ENCODE results near the gene CRNKL1. TPM values are rescaled to one million over a fixed set of nuclear protein-coding genes. Genes with fewer than 3 reads are reported as not detected.

The CRNKL1 gene
- total and polyA plus RNA-seq, 2 of the 4 experiments (the other 2 are of a cell fraction): 7.4 to 20.1 TPM

DNA sequence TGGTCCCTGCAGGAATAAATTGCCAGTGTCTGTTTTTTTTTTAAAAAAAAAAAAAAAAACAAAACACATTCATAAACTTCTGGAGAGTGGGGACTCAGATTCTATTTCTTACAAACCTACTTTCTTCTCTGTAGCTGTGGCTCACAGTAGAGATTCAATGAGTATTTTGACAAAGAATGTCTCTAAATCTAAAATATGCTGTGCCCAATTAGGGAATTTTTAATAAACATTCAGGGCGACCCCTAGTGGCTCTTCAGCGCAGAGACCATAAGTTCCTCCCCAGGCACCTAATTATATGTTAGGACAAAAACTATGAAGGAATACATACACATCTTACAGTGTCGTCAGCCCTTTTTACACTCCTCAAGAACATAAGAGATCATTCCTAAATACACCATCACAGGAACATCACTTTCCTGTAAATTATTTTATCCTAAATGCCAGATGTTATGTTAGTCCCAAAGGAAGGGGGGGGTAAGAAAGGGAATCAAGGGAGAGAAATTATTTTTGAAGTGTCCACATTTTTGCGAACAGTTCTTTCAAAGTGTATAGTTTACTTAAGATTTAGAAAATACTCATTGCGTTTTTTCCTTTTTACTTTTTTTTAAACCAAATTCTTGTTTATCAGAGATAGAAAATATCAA lies 56.9 kb downstream of the CRNKL1 start:
- ATAC-seq (ENCODE audit: low read depth) (peak; percentile 21), DNase-seq (peak; percentile 64)
- peak overlapping the region; percentile 99 for H2BK5ac ChIP-seq (ENCODE audit: low read depth, low read length, poor library complexity, severe bottlenecking)
- peaks cover 28% of the 10 kb centered on the region for H3K4me1 ChIP-seq (ENCODE audit: control insufficient read depth, insufficient read depth, low read length)
- H3K9ac ChIP-seq (ENCODE audit: low read depth, low read length): no peak overlapping the region
- H3K18ac ChIP-seq (ENCODE audit: low read depth, low read length): no peak overlapping the region
- peak overlapping the region; percentile 93 for H3K4ac ChIP-seq (ENCODE audit: low read depth, low read length)
- H2AFZ ChIP-seq (replicated peaks; ENCODE audit: low read length, poor library complexity): no peak overlapping the region
- no peaks in the 10 kb centered on the region for H3K27me3 ChIP-seq (ENCODE audit: control insufficient read depth, insufficient read depth, low read length)
- WGBS, 2 experiments (ENCODE audit: extremely low coverage in 2 of 2, insufficient read length in 1 of 2): no CpG with 5 or more reads among the region's 5 CpGs
- in situ Hi-C loops (cut with MboI; ENCODE audit: low sequenced_read_pairs): loop anchor here (5.0 kb wide), 1 partner anchor 303 kb away; no protein-coding TSS in a partner anchor
- H3K23ac ChIP-seq (ENCODE audit: low read depth, low read length): no peak overlapping the region
- H2BK20ac ChIP-seq (ENCODE audit: low read depth, low read length): no peak overlapping the region
- H3K4me3 ChIP-seq (ENCODE audit: insufficient read depth, low read depth, low read length): no peak overlapping the region
- peaks cover 9% of the 10 kb centered on the region; the same call in 1 of the 2 replicates for H3K9me1 ChIP-seq (ENCODE audit: insufficient read depth, low read length)
- H2AK9ac ChIP-seq (replicated peaks; ENCODE audit: low read depth, low read length, poor library complexity): no peak overlapping the region
- intact Hi-C loops (cut with micrococcal nuclease): loop anchor here (1.0 kb wide), 2 partner anchors 92 to 303 kb away; no protein-coding TSS in a partner anchor
- no peaks in the 10 kb centered on the region for H3K9me3 ChIP-seq (ENCODE audit: control insufficient read depth, insufficient read depth, low read length)
- POLR2A ChIA-PET (ENCODE audit: unreplicated experiment): no interaction called here
- no peak overlapping the region for H2AK5ac ChIP-seq (ENCODE audit: low read depth, low read length)
- H3K79me1 ChIP-seq (ENCODE audit: low read depth in 1 of 2, low read length in 2 of 2): peaks cover 39 to 68% of the 10 kb centered on the region in 2 experiments
- no peak overlapping the region; the same call in 2 of the 3 replicates for H2BK15ac ChIP-seq (ENCODE audit: low read depth, low read length)
- dilution Hi-C loops (cut with HindIII; ENCODE audit: low sequenced_read_pairs, unreplicated experiment): no loop called here
- no peak overlapping the region for H4K5ac ChIP-seq (ENCODE audit: low read depth, low read length)
- H3K14ac ChIP-seq (replicated peaks; ENCODE audit: low read depth, low read length): no peak overlapping the region
- no peak overlapping the region for H4K8ac ChIP-seq (ENCODE audit: low read depth in 2 of 2, low read length in 2 of 2)
- peak overlapping the region; percentile 79; the same call in 1 of the 2 replicates for H3K27ac ChIP-seq (ENCODE audit: insufficient read depth, low read length)
- peak overlapping the region; percentile 94; the same call in 1 of the 2 replicates for H2BK120ac ChIP-seq (ENCODE audit: low read depth, low read length)
- BruUV-seq (replicated peaks): no TSS peak
- peaks cover 51% of the 10 kb centered on the region for H4K20me1 ChIP-seq (ENCODE audit: insufficient read depth, low read length)
- H4K91ac ChIP-seq (ENCODE audit: insufficient read depth, low read depth, low read length): no peak overlapping the region; the same call in 1 of the 2 replicates
- H3K56ac ChIP-seq (ENCODE audit: extremely low read depth, insufficient read depth, low read length): no peak overlapping the region
- CTCF ChIA-PET: interaction anchor here (0.9 kb wide), 1 partner anchor 110 kb away, joined by 4 read pairs; no protein-coding TSS in a partner anchor
- TF ChIP-seq RAD21 (IDR thresholded peaks at IDR 0.05; ENCODE audit: low read length): peak; percentile 70
- TF ChIP-seq FOS (IDR thresholded peaks at IDR 0.05; ENCODE audit: low read depth, low read length): no peak
- TF ChIP-seq, protein P1, sequence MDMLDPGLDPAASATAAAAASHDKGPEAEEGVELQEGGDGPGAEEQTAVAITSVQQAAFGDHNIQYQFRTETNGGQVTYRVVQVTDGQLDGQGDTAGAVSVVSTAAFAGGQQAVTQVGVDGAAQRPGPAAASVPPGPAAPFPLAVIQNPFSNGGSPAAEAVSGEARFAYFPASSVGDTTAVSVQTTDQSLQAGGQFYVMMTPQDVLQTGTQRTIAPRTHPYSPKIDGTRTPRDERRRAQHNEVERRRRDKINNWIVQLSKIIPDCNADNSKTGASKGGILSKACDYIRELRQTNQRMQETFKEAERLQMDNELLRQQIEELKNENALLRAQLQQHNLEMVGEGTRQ (IDR thresholded peaks at IDR 0.05; ENCODE audit: low read depth, low read length): no peak
- no peak for TF ChIP-seq CHD1 (IDR thresholded peaks at IDR 0.05; ENCODE audit: low read depth, low read length)
- TF ChIP-seq RFX5 (IDR thresholded peaks at IDR 0.05; ENCODE audit: low read depth, low read length): no peak
- TF ChIP-seq SMC3 (IDR thresholded peaks at IDR 0.05; ENCODE audit: low read depth, low read length): peak; percentile 74
- no peak for TF ChIP-seq NFE2L2 (IDR thresholded peaks at IDR 0.05; ENCODE audit: low read depth, low read length)
- no peak for TF ChIP-seq MAFK (IDR thresholded peaks at IDR 0.05; ENCODE audit: low read depth, low read length)
- TF ChIP-seq, protein P2, sequence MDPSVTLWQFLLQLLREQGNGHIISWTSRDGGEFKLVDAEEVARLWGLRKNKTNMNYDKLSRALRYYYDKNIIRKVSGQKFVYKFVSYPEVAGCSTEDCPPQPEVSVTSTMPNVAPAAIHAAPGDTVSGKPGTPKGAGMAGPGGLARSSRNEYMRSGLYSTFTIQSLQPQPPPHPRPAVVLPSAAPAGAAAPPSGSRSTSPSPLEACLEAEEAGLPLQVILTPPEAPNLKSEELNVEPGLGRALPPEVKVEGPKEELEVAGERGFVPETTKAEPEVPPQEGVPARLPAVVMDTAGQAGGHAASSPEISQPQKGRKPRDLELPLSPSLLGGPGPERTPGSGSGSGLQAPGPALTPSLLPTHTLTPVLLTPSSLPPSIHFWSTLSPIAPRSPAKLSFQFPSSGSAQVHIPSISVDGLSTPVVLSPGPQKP (IDR thresholded peaks at IDR 0.05; ENCODE audit: borderline replicate concordance, low read depth, low read length): no peak
- TF ChIP-seq, protein P3, sequence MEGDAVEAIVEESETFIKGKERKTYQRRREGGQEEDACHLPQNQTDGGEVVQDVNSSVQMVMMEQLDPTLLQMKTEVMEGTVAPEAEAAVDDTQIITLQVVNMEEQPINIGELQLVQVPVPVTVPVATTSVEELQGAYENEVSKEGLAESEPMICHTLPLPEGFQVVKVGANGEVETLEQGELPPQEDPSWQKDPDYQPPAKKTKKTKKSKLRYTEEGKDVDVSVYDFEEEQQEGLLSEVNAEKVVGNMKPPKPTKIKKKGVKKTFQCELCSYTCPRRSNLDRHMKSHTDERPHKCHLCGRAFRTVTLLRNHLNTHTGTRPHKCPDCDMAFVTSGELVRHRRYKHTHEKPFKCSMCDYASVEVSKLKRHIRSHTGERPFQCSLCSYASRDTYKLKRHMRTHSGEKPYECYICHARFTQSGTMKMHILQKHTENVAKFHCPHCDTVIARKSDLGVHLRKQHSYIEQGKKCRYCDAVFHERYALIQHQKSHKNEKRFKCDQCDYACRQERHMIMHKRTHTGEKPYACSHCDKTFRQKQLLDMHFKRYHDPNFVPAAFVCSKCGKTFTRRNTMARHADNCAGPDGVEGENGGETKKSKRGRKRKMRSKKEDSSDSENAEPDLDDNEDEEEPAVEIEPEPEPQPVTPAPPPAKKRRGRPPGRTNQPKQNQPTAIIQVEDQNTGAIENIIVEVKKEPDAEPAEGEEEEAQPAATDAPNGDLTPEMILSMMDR (conservative IDR thresholded peaks at IDR 0.05; ENCODE audit: low read depth, low read length): peak; percentile 81
- no peak for TF ChIP-seq RCOR1 (IDR thresholded peaks at IDR 0.05; ENCODE audit: insufficient replicate concordance, low read length)
- H3K4me2 ChIP-seq (ENCODE audit: low read depth, low read length): no peak overlapping the region
- peaks cover 45% of the 10 kb centered on the region for H3K36me3 ChIP-seq (ENCODE audit: control insufficient read depth, insufficient read depth, low read length)
